Measurements from ENCODE around the gene NAT10. TPM values are rescaled to one million over a fixed set of nuclear protein-coding genes. Genes with fewer than 3 reads are reported as not detected.
"Not testable (repeated sequence)": the region's sequence is repeated elsewhere in the genome, so short reads cannot be mapped to it uniquely, and the experiment has no call there.

The NAT10 gene
- total RNA-seq, 1 experiment from 2014 or later = 91.4 TPM

- no peak for DNase-seq
- Histone ChIP-seq H3K36me3 (ENCODE audit: control insufficient read depth, insufficient read depth, low read length) (no peaks in the 10 kb centered on the region), H3K4me3 (ENCODE audit: low read depth, low read length) (no peak overlapping the region), H3K4me1 (peaks cover 9% of the 10 kb centered on the region), H3K9me3 (no peaks in the 10 kb centered on the region), H3K27me3 (replicated peaks; ENCODE audit: control insufficient read depth, insufficient read depth, low read length) (no peaks in the 10 kb centered on the region)
- peaks cover 78% of the 10 kb centered on the region for H3K36me3 Mint-ChIP-seq (ENCODE audit: insufficient read depth, unreplicated experiment)
- H3K27ac Mint-ChIP-seq (ENCODE audit: unreplicated experiment) = no peak overlapping the region
- CTCF ChIA-PET = no interaction called here
- intact Hi-C loops (cut with micrococcal nuclease; ENCODE audit: unreplicated experiment) = no loop called here
- no peaks in the 10 kb centered on the region for H3K27me3 Mint-ChIP-seq (ENCODE audit: insufficient read depth, unreplicated experiment)
- H3K4me3 Mint-ChIP-seq (ENCODE audit: unreplicated experiment) = no peak overlapping the region
- POLR2A ChIA-PET = no interaction called here
- TF ChIP-seq, protein P1, sequence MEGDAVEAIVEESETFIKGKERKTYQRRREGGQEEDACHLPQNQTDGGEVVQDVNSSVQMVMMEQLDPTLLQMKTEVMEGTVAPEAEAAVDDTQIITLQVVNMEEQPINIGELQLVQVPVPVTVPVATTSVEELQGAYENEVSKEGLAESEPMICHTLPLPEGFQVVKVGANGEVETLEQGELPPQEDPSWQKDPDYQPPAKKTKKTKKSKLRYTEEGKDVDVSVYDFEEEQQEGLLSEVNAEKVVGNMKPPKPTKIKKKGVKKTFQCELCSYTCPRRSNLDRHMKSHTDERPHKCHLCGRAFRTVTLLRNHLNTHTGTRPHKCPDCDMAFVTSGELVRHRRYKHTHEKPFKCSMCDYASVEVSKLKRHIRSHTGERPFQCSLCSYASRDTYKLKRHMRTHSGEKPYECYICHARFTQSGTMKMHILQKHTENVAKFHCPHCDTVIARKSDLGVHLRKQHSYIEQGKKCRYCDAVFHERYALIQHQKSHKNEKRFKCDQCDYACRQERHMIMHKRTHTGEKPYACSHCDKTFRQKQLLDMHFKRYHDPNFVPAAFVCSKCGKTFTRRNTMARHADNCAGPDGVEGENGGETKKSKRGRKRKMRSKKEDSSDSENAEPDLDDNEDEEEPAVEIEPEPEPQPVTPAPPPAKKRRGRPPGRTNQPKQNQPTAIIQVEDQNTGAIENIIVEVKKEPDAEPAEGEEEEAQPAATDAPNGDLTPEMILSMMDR (IDR thresholded peaks at IDR 0.05; ENCODE audit: insufficient read depth in 1 of 2, low read depth in 1 of 2, low read length in 1 of 2, severe bottlenecking in 1 of 2, unreplicated experiment in 1 of 2) = no peak
- BruUV-seq (replicated peaks) = no TSS peak
- no peaks in the 10 kb centered on the region for H3K9me3 Mint-ChIP-seq (ENCODE audit: unreplicated experiment)
- peaks cover 6% of the 10 kb centered on the region for H3K4me1 Mint-ChIP-seq (ENCODE audit: low read depth, unreplicated experiment)
These were observed 37.9 kb upstream of the NAT10 start for GRCh38 chr11:34067383-34068065.

- ChIA-PET CTCF (no interaction called here), POLR2A (no interaction called here)
- DNase-seq = no peak
- intact Hi-C loops (cut with micrococcal nuclease; ENCODE audit: unreplicated experiment) = no loop called here
- BruUV-seq (replicated peaks) = no TSS peak
- TF ChIP-seq, protein P1 (IDR thresholded peaks at IDR 0.05; ENCODE audit: insufficient read depth in 1 of 2, low read depth in 1 of 2, low read length in 1 of 2, severe bottlenecking in 1 of 2, unreplicated experiment in 1 of 2) = no peak
- Mint-ChIP-seq H3K9me3 (ENCODE audit: unreplicated experiment) (no peaks in the 10 kb centered on the region), H3K4me1 (ENCODE audit: low read depth, unreplicated experiment) (peaks cover 5% of the 10 kb centered on the region), H3K27ac (ENCODE audit: unreplicated experiment) (no peak overlapping the region), H3K4me3 (ENCODE audit: unreplicated experiment) (no peak overlapping the region), H3K27me3 (ENCODE audit: insufficient read depth, unreplicated experiment) (no peaks in the 10 kb centered on the region), H3K36me3 (ENCODE audit: insufficient read depth, unreplicated experiment) (peaks cover 78% of the 10 kb centered on the region)
- H3K4me3 ChIP-seq (ENCODE audit: low read depth, low read length) = no peak overlapping the region
- H3K27me3 ChIP-seq (replicated peaks; ENCODE audit: control insufficient read depth, insufficient read depth, low read length) = no peaks in the 10 kb centered on the region
- H3K4me1 ChIP-seq = peaks cover 3% of the 10 kb centered on the region
- peaks cover 1% of the 10 kb centered on the region; the same call in 1 of the 2 replicates for H3K36me3 ChIP-seq (ENCODE audit: control insufficient read depth, insufficient read depth, low read length)
- no peaks in the 10 kb centered on the region for H3K9me3 ChIP-seq
These were observed 37.3 kb upstream of the NAT10 start for GRCh38 chr11:34068111-34068510.

- H3K4me3 Mint-ChIP-seq (ENCODE audit: unreplicated experiment); BruUV-seq (replicated peaks); H3K9me3 Mint-ChIP-seq (ENCODE audit: unreplicated experiment); H3K27ac Mint-ChIP-seq (ENCODE audit: unreplicated experiment); H3K4me1 ChIP-seq; H3K27me3 Mint-ChIP-seq (ENCODE audit: insufficient read depth, unreplicated experiment); H3K36me3 ChIP-seq (ENCODE audit: control insufficient read depth, insufficient read depth, low read length); H3K9me3 ChIP-seq; H3K4me1 Mint-ChIP-seq (ENCODE audit: low read depth, unreplicated experiment); CTCF ChIA-PET; H3K27me3 ChIP-seq (replicated peaks; ENCODE audit: control insufficient read depth, insufficient read depth, low read length); DNase-seq; H3K4me3 ChIP-seq (ENCODE audit: low read depth, low read length): not testable (repeated sequence)
- intact Hi-C loops (cut with micrococcal nuclease; ENCODE audit: unreplicated experiment) = loop anchor here (5.0 kb wide), 1 partner anchor 74 kb away; no protein-coding TSS in a partner anchor
- POLR2A ChIA-PET = interaction anchor here (0.6 kb wide), 1 partner anchor 77 kb away, joined by 16 read pairs; no protein-coding TSS in a partner anchor
- H3K36me3 Mint-ChIP-seq (ENCODE audit: insufficient read depth, unreplicated experiment) = peaks cover 84% of the 10 kb centered on the region
These were observed 34.1 kb upstream of the NAT10 start for GRCh38 chr11:34071306-34071705.

Data from Caco-2 (cell line).